ENCODE results near the gene KCNIP4.

The KCNIP4 gene

GRCh38 chr4:21964762-21965319, 16.3 kb upstream of the KCNIP4 start:
- H3K27ac ChIP-seq (replicated peaks) = no peak overlapping the region
- no peak for DNase-seq (ENCODE audit: low read depth in 1 of 2, low spot score in 1 of 2)
- TF ChIP-seq SPI1 (IDR thresholded peaks at IDR 0.05; ENCODE audit: borderline replicate concordance, low read depth) = no peak
- no peak for TF ChIP-seq GABPA (IDR thresholded peaks at IDR 0.05; ENCODE audit: low read depth)
- no peak for TF ChIP-seq POLR2AphosphoS5 (IDR thresholded peaks at IDR 0.05; ENCODE audit: low read depth)
- TF ChIP-seq, protein P1, sequence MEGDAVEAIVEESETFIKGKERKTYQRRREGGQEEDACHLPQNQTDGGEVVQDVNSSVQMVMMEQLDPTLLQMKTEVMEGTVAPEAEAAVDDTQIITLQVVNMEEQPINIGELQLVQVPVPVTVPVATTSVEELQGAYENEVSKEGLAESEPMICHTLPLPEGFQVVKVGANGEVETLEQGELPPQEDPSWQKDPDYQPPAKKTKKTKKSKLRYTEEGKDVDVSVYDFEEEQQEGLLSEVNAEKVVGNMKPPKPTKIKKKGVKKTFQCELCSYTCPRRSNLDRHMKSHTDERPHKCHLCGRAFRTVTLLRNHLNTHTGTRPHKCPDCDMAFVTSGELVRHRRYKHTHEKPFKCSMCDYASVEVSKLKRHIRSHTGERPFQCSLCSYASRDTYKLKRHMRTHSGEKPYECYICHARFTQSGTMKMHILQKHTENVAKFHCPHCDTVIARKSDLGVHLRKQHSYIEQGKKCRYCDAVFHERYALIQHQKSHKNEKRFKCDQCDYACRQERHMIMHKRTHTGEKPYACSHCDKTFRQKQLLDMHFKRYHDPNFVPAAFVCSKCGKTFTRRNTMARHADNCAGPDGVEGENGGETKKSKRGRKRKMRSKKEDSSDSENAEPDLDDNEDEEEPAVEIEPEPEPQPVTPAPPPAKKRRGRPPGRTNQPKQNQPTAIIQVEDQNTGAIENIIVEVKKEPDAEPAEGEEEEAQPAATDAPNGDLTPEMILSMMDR (IDR thresholded peaks at IDR 0.05; ENCODE audit: insufficient read depth, low read length) = no peak
- no peak for TF ChIP-seq REST (IDR thresholded peaks at IDR 0.05; ENCODE audit: insufficient replicate concordance, low read depth)
- H3K27me3 ChIP-seq (ENCODE audit: insufficient read depth, poor library complexity, severe bottlenecking) = no peaks in the 10 kb centered on the region
- no peak overlapping the region for H3K4me3 ChIP-seq (replicated peaks; ENCODE audit: insufficient read depth, low read length)

- Histone ChIP-seq H3K4me3 (replicated peaks; ENCODE audit: insufficient read depth, low read length) (no peak overlapping the region), H3K27me3 (ENCODE audit: insufficient read depth, poor library complexity, severe bottlenecking) (no peaks in the 10 kb centered on the region), H3K27ac (replicated peaks) (no peak overlapping the region)
- no peak for DNase-seq (ENCODE audit: low read depth in 1 of 2, low spot score in 1 of 2)
- TF ChIP-seq, protein P1 (IDR thresholded peaks at IDR 0.05; ENCODE audit: insufficient read depth, low read length) = no peak
- TF ChIP-seq GABPA (IDR thresholded peaks at IDR 0.05; ENCODE audit: low read depth) (no peak), REST (IDR thresholded peaks at IDR 0.05; ENCODE audit: insufficient replicate concordance, low read depth) (no peak), SPI1 (IDR thresholded peaks at IDR 0.05; ENCODE audit: borderline replicate concordance, low read depth) (no peak), POLR2AphosphoS5 (IDR thresholded peaks at IDR 0.05; ENCODE audit: low read depth) (no peak)
Observed at GRCh38 chr4:21962691-21963090, 14.1 kb upstream of the KCNIP4 start.

- Histone ChIP-seq H3K27ac (replicated peaks) (no peak overlapping the region), H3K27me3 (ENCODE audit: insufficient read depth, poor library complexity, severe bottlenecking) (no peaks in the 10 kb centered on the region), H3K4me3 (replicated peaks; ENCODE audit: insufficient read depth, low read length) (no peak overlapping the region)
- no peak for TF ChIP-seq SPI1 (IDR thresholded peaks at IDR 0.05; ENCODE audit: borderline replicate concordance, low read depth)
- no peak for TF ChIP-seq GABPA (IDR thresholded peaks at IDR 0.05; ENCODE audit: low read depth)
- no peak for TF ChIP-seq POLR2AphosphoS5 (IDR thresholded peaks at IDR 0.05; ENCODE audit: low read depth)
- TF ChIP-seq REST (IDR thresholded peaks at IDR 0.05; ENCODE audit: insufficient replicate concordance, low read depth) = no peak
- TF ChIP-seq, protein P1 (IDR thresholded peaks at IDR 0.05; ENCODE audit: insufficient read depth, low read length) = no peak
- DNase-seq (ENCODE audit: low read depth in 1 of 2, low spot score in 1 of 2) = no peak
Observed at GRCh38 chr4:21960793-21961192, 12.2 kb upstream of the KCNIP4 start.

Data from HL-60 (cell line).